Neuron (in vitro differentiated cells): ENCODE results near the gene RNPEPL1.
"Not testable (repeated sequence)": the region's sequence is repeated elsewhere in the genome, so short reads cannot be mapped to it uniquely, and the experiment has no call there.

Source experiments
- H2AFZ ChIP-seq: one replicate; pipeline ENCODE4 v1.6.1; 2013; ENCODE audit warnings: low read depth, mild to moderate bottlenecking, inconsistent platforms, low read length, moderate library complexity
- H3K27me3 ChIP-seq: one replicate; pipeline ENCODE4 v1.6.1; 2013; ENCODE audit warnings: low read length; ENCODE audit not compliant: insufficient read depth
- H3K36me3 ChIP-seq: one replicate; pipeline ENCODE4 v1.6.1; 2013; ENCODE audit warnings: low read length; ENCODE audit not compliant: insufficient read depth
- H3K4me1 ChIP-seq: one replicate; pipeline ENCODE4 v1.6.1; 2013; ENCODE audit warnings: low read length; ENCODE audit not compliant: insufficient read depth
- H3K4me3 ChIP-seq: 2 replicates; pipeline ENCODE4 v1.5.1; 2013; ENCODE audit warnings: mild to moderate bottlenecking, low read length, moderate library complexity
- H3K9me3 ChIP-seq: one replicate; pipeline ENCODE4 v1.6.1; 2013; ENCODE audit warnings: low read length

The RNPEPL1 gene

GRCh38 chr2:240604939-240605716, 36.8 kb downstream of the RNPEPL1 start:
- Histone ChIP-seq H3K4me3 (peak overlapping the region; percentile 39), H3K27me3 (no peaks in the 10 kb centered on the region), H3K4me1 (peaks cover 11% of the 10 kb centered on the region), H2AFZ (peak overlapping the region; percentile 29), H3K9me3 (no peaks in the 10 kb centered on the region), H3K36me3 (peaks cover 8% of the 10 kb centered on the region)

- H2AFZ ChIP-seq = no peak overlapping the region
These were observed 37.8 kb downstream of the RNPEPL1 start for GRCh38 chr2:240605867-240606743.

GRCh38 chr2:240611601-240612210, 43.4 kb downstream of the RNPEPL1 start:
- H3K9me3 ChIP-seq = peaks cover 1% of the 10 kb centered on the region

More at GRCh38 chr2:240605867-240606743, 37.8 kb downstream of the RNPEPL1 start:
- H3K27me3 ChIP-seq = no peaks in the 10 kb centered on the region
- H3K9me3 ChIP-seq = no peaks in the 10 kb centered on the region
- H3K4me3 ChIP-seq = no peak overlapping the region
- peaks cover 11% of the 10 kb centered on the region for H3K4me1 ChIP-seq
- H3K36me3 ChIP-seq = peaks cover 2% of the 10 kb centered on the region

GRCh38 chr2:240613781-240614180, 45.5 kb downstream of the RNPEPL1 start:
- Histone ChIP-seq H3K9me3 (peaks cover 3% of the 10 kb centered on the region), H3K4me3 (no peak overlapping the region), H3K36me3 (no peaks in the 10 kb centered on the region), H3K27me3 (no peaks in the 10 kb centered on the region), H3K4me1 (no peaks in the 10 kb centered on the region), H2AFZ (no peak overlapping the region)

More at GRCh38 chr2:240611601-240612210, 43.4 kb downstream of the RNPEPL1 start:
- no peak overlapping the region for H3K4me3 ChIP-seq
- no peaks in the 10 kb centered on the region for H3K36me3 ChIP-seq
- H2AFZ ChIP-seq = no peak overlapping the region
- H3K27me3 ChIP-seq = no peaks in the 10 kb centered on the region
- no peaks in the 10 kb centered on the region for H3K4me1 ChIP-seq

GRCh38 chr2:240614391-240614790, 46.1 kb downstream of the RNPEPL1 start:
- Histone ChIP-seq H3K36me3 (no peaks in the 10 kb centered on the region), H3K9me3 (peaks cover 8% of the 10 kb centered on the region), H3K27me3 (no peaks in the 10 kb centered on the region), H2AFZ (no peak overlapping the region), H3K4me1 (no peaks in the 10 kb centered on the region), H3K4me3 (no peak overlapping the region)

- Histone ChIP-seq H3K4me3 (no peak overlapping the region), H2AFZ (no peak overlapping the region), H3K36me3 (no peaks in the 10 kb centered on the region), H3K27me3 (no peaks in the 10 kb centered on the region), H3K4me1 (no peaks in the 10 kb centered on the region), H3K9me3 (peaks cover 11% of the 10 kb centered on the region)
These were observed 47.1 kb downstream of the RNPEPL1 start for GRCh38 chr2:240615396-240615795.

- no peaks in the 10 kb centered on the region for H3K4me1 ChIP-seq
These were observed 47.7 kb downstream of the RNPEPL1 start for GRCh38 chr2:240615820-240616547.

GRCh38 chr2:240616860-240617666, 48.8 kb downstream of the RNPEPL1 start:
- not testable (repeated sequence) for H3K4me1 ChIP-seq, H3K4me3 ChIP-seq, H3K27me3 ChIP-seq, H3K36me3 ChIP-seq, H2AFZ ChIP-seq
- H3K9me3 ChIP-seq = peaks cover 11% of the 10 kb centered on the region

More at GRCh38 chr2:240615820-240616547, 47.7 kb downstream of the RNPEPL1 start:
- H3K4me3 ChIP-seq = no peak overlapping the region
- H2AFZ ChIP-seq = no peak overlapping the region
- H3K27me3 ChIP-seq = no peaks in the 10 kb centered on the region
- peaks cover 11% of the 10 kb centered on the region for H3K9me3 ChIP-seq
- H3K36me3 ChIP-seq = no peaks in the 10 kb centered on the region

GRCh38 chr2:240618776-240619175, 50.5 kb downstream of the RNPEPL1 start:
- Histone ChIP-seq H3K36me3 (no peaks in the 10 kb centered on the region), H3K27me3 (no peaks in the 10 kb centered on the region), H3K4me3 (no peak overlapping the region), H3K9me3 (peaks cover 11% of the 10 kb centered on the region), H3K4me1 (no peaks in the 10 kb centered on the region), H2AFZ (no peak overlapping the region)

GRCh38 chr2:240619506-240620148, 51.3 kb downstream of the RNPEPL1 start:
- peaks cover 11% of the 10 kb centered on the region for H3K9me3 ChIP-seq
- no peaks in the 10 kb centered on the region for H3K4me1 ChIP-seq
- no peaks in the 10 kb centered on the region for H3K27me3 ChIP-seq
- H3K36me3 ChIP-seq = no peaks in the 10 kb centered on the region
- H3K4me3 ChIP-seq = no peak overlapping the region
- H2AFZ ChIP-seq = no peak overlapping the region

GRCh38 chr2:240620149-240620731, 52.0 kb downstream of the RNPEPL1 start:
- peaks cover 4% of the 10 kb centered on the region for H3K4me1 ChIP-seq
- H3K4me3 ChIP-seq = no peak overlapping the region
- H3K27me3 ChIP-seq = no peaks in the 10 kb centered on the region
- H3K36me3 ChIP-seq = no peaks in the 10 kb centered on the region
- peaks cover 11% of the 10 kb centered on the region for H3K9me3 ChIP-seq
- no peak overlapping the region for H2AFZ ChIP-seq
